Measurements from ENCODE around the gene SUPT20H. TPM values are rescaled to one million over a fixed set of nuclear protein-coding genes. Genes with fewer than 3 reads are reported as not detected.

SUPT20H gene
- total RNA-seq, 6 experiments from 2014 or later, result 46.5 to 55.4 (median 50.2) TPM

GRCh38 chr13:37085606-37086005 is 26.1 kb upstream of the SUPT20H start:
- no peaks in the 10 kb centered on the region for H3K4me1 Mint-ChIP-seq (ENCODE audit: low read depth)
- DNase-seq, result no peak
- H3K27ac Mint-ChIP-seq, result no peak overlapping the region
- H3K9me3 Mint-ChIP-seq, result no peaks in the 10 kb centered on the region
- no peak overlapping the region for H3K4me3 Mint-ChIP-seq
- no peaks in the 10 kb centered on the region for H3K36me3 Mint-ChIP-seq (ENCODE audit: low read depth)
- TF ChIP-seq CTCF (IDR thresholded peaks at IDR 0.05), result no peak
- peaks cover 2% of the 10 kb centered on the region for H3K27me3 Mint-ChIP-seq (ENCODE audit: insufficient read depth)

GRCh38 chr13:37076818-37077217 is 17.3 kb upstream of the SUPT20H start:
- Mint-ChIP-seq H3K9me3 (no peaks in the 10 kb centered on the region), H3K27me3 (ENCODE audit: insufficient read depth) (no peaks in the 10 kb centered on the region), H3K27ac (no peak overlapping the region), H3K4me1 (ENCODE audit: low read depth) (peaks cover 5% of the 10 kb centered on the region; the same call in 1 of the 2 replicates), H3K36me3 (ENCODE audit: low read depth) (no peaks in the 10 kb centered on the region), H3K4me3 (no peak overlapping the region)
- TF ChIP-seq CTCF (IDR thresholded peaks at IDR 0.05), result no peak
- no peak for DNase-seq

- Mint-ChIP-seq H3K27ac (no peak overlapping the region), H3K27me3 (ENCODE audit: insufficient read depth) (no peaks in the 10 kb centered on the region), H3K9me3 (no peaks in the 10 kb centered on the region), H3K36me3 (ENCODE audit: low read depth) (no peaks in the 10 kb centered on the region), H3K4me3 (no peak overlapping the region), H3K4me1 (ENCODE audit: low read depth) (peaks cover 7% of the 10 kb centered on the region)
- no peak for TF ChIP-seq CTCF (IDR thresholded peaks at IDR 0.05)
- no peak for DNase-seq
These were observed 15.7 kb upstream of the SUPT20H start for GRCh38 chr13:37075164-37075563.

- TF ChIP-seq CTCF (IDR thresholded peaks at IDR 0.05), result peak; percentile 80
- Mint-ChIP-seq H3K27me3 (ENCODE audit: insufficient read depth) (no peaks in the 10 kb centered on the region), H3K9me3 (no peaks in the 10 kb centered on the region), H3K36me3 (ENCODE audit: low read depth) (no peaks in the 10 kb centered on the region), H3K4me1 (ENCODE audit: low read depth) (peaks cover 7% of the 10 kb centered on the region), H3K27ac (no peak overlapping the region), H3K4me3 (no peak overlapping the region)
- peak; percentile 41 for DNase-seq
These were observed 15.2 kb upstream of the SUPT20H start for GRCh38 chr13:37074703-37075102.

- TF ChIP-seq CTCF (IDR thresholded peaks at IDR 0.05), result no peak
- Mint-ChIP-seq H3K36me3 (ENCODE audit: low read depth) (no peaks in the 10 kb centered on the region), H3K27me3 (ENCODE audit: insufficient read depth) (no peaks in the 10 kb centered on the region), H3K9me3 (no peaks in the 10 kb centered on the region), H3K27ac (no peak overlapping the region), H3K4me3 (no peak overlapping the region; the same call in 1 of the 2 replicates), H3K4me1 (ENCODE audit: low read depth) (peaks cover 7% of the 10 kb centered on the region)
- DNase-seq, result no peak
These were observed 12.5 kb upstream of the SUPT20H start for GRCh38 chr13:37072024-37072423.

- Mint-ChIP-seq H3K27ac (no peak overlapping the region), H3K27me3 (ENCODE audit: insufficient read depth) (no peaks in the 10 kb centered on the region), H3K9me3 (no peaks in the 10 kb centered on the region), H3K4me1 (ENCODE audit: low read depth) (peaks cover 7% of the 10 kb centered on the region), H3K36me3 (ENCODE audit: low read depth) (no peaks in the 10 kb centered on the region), H3K4me3 (no peak overlapping the region)
- TF ChIP-seq CTCF (IDR thresholded peaks at IDR 0.05), result no peak
- DNase-seq, result no peak
These were observed 11.5 kb upstream of the SUPT20H start for GRCh38 chr13:37070956-37071355.
